NCI-H526 treated with DMSO at 0.1 percent for 48 hours (cell line): Measurements from ENCODE around the gene GRID2IP.

Source experiments
- DNase-seq: peaks from one replicate; lab custom pipeline; 2025; lab: John Stamatoyannopoulos, UW

Gene GRID2IP

GRCh38 chr7:6520163-6520981 is 30.9 kb downstream of the GRID2IP start:
- no peak for DNase-seq

DNA sequence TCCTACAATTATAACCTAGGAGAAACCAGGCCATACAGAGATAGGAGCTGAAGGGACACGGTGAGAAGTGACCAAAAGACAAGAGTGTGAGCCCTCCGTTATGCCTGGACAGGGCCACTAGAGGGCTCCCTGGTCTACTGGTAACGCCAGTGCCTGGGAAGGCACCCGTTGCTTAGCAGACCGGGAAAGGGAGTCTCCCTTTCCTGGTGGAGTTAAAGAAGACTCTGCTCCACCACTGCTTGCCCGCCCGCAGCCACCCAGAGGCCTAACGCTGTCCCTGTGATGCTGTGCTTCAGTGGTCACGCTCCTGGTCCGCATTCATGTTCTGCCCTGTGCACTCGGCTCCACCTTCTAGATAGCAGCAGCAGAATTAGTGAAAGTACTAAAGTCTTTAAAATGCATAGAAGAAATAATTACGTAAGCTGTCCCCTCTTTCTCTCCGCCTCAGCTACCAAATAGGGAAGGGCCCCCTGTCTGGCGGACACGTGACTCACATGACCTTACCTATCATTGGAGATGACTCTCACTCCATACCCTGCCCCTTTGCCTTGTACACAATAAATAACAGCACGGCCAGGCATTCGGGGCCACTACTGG is 34.8 kb downstream of the GRID2IP start:
- DNase-seq, result peak; percentile 41

DNA sequence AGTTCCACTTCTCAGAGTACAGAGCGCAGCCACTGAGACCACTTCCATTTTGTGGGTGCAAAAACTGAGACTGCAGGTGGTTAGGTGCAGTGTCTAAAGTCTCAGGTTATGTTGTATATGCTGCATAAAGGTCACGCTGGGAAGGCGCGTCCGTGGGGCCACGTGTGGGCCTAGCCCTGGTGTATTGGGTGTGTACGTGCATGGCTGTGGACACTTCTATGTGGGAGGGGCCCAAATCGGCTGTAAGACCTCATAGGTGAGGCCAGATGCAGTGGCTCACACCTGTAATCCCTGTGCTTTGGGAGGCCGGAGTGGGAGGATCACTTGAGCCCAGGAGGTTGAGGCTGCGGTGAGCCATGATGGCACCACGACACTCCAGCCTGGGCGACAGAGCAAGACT is 37.7 kb downstream of the GRID2IP start:
- no peak for DNase-seq

DNA sequence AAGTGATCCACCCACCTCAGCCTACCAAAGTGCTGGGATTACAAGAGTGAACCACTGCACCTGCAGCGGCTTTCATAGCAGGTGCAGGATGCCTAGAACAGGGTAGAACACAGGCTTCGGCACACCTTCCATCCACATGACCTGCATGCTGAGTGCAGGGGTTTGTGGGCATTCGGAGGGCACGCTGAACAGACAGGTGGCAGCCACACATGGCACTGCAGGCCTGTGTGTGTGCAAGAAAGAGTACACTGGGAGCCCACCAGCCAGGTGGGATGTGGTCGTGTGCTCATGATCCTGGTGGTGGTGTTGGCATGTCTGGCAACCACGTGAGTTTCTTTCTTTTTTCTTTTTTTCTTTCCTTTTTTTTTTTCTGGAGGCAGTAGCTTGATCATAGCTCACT is 38.4 kb downstream of the GRID2IP start:
- no peak for DNase-seq

- no peak for DNase-seq
Observed at GRCh38 chr7:6510476-6511133, 40.7 kb downstream of the GRID2IP start.

GRCh38 chr7:6508950-6509349 is 42.3 kb downstream of the GRID2IP start:
- DNase-seq, result no peak

DNA sequence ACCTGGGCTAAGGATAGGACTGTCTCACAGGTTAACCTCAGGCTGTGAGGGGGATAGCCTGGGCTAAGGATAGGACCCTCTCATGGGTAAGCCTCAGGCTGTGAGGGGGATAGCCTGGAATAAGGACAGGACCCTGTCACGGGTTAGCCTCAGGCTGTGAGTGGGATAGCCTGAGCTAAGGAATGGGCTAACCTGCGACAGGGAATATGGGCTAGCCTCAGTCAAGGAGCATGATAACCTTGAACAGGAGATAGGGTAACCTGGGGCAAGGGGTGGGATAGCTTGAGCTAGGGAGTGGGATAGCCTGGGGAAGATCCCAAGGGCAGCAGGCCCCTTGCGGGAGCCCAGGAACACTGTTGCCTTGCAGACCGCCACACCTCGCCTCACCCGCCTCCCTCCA is 42.7 kb downstream of the GRID2IP start:
- DNase-seq, result no peak

GRCh38 chr7:6507906-6508305 is 43.4 kb downstream of the GRID2IP start:
- DNase-seq, result no peak

DNA sequence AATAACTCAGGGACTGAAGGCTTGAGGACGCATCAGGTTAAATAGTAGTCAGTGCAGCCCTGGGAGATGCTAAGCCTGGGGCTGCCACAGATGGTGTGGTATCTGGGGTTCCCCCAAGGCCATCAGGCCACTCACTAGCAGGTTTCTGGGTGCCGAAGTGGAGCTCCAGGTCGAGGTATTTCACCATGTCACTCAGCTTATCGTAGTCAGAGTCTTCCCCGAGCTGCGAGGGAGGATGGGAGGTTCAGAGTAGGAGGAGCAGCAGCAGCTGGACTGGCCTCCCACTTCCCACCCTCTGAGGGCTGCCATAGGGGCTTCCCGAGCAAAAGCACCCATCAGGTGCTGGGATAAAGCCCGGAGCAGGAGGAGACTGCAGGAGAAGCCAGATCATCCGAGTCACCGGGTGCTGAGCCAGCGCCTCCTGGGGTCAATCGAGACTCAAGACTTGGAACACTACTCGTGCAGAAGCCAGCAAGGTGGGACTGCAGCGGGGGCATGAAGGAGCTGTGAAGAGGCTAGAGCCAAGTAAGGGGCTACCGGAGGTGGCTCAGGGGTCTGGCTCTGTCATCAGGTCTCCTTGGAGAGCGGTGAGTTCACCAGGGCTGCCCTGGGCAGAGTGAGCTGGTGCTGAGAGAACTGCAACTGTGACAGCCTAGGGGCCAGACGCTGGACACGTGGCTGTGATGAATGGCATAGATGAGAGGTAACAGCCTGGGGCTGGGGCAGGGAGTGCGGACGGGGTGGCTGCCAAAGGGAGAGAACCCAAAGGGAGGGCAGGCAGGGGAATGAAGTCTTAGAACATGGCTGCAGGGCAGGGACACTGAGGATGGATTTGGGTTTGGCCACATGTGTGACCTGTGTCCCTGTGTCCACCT is 45.3 kb downstream of the GRID2IP start:
- no peak for DNase-seq

- no peak for DNase-seq
Observed at GRCh38 chr7:6504996-6505395, 46.3 kb downstream of the GRID2IP start.

DNA sequence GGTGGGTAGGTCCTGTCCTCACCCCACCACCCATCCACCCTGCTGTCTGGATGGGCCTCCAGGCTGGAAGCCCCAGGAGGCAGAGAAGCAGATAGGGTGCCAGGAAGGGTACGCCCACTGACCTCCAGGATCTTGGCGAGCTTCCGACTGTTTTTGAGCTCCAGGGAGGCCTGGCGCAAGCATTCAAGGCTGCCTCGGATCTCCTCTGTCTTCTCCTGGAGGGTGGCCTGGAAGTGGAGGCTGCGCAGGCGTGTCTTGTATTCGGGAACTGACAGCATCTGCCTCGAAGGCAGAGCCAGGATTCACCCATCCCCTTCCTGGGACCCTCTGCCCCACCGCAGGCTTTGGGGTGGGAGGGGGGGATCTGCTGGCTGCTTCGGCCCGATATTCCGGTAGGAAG is 48.4 kb downstream of the GRID2IP start:
- no peak for DNase-seq

- no peak for DNase-seq
Observed at GRCh38 chr7:6501586-6502564, 49.4 kb downstream of the GRID2IP start.

- DNase-seq, result no peak
Observed at GRCh38 chr7:6500691-6501090, 50.6 kb downstream of the GRID2IP start.

- no peak for DNase-seq
Observed at GRCh38 chr7:6497994-6498393, 53.3 kb downstream of the GRID2IP start.

DNA sequence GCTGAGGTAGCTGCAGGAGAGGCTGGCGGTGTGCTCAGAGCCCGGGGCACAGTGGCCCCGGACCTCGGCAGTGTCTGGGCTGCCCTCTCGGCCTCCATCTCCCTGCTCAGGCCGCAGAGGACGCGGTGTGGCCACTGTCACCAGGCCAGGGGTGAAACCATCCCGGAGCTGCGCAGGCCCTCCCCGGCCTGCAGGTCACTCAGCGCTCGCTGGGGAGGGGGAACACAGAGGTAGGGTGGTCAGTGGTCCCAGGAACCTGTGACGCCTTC is 53.7 kb downstream of the GRID2IP start:
- DNase-seq, result no peak

DNA sequence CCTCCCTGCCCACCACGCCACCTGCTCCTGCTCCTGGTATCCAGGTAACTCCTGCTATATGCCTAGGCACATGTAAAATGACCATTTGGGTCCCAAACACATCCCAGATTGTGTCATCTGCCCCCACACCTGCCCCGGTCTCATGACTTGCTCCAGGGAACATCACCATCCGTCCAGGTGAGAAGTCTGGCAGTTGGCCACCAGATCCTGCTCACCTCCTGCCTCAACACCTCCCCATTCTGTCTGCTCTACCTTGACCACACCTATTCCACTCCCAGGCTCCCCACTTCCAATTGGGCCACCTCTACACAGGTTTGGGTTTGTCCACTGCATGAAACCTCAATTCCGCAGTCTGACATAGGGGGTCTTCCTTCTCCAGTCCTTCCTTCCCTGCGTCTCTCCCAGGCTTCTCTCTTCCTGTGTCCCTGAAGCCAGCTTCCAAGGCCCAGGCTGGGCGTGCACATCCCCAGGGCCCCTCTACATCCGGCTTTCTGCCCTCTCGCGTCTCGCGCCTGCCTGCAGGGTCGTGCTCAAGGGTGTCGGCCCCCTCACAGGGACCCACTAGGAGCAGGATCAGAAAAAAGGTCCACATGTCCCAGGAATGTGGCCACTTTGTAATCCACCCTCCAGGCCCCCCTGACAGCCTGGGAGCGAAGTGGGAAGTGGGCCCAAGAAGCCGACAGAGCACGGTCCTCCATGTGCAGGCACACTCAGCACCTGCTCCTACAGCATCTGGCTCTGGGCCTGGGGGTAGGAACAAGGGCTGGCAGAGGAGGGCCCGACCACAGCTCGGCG is 54.2 kb downstream of the GRID2IP start:
- DNase-seq, result no peak

- DNase-seq, result no peak
Observed at GRCh38 chr7:6495597-6496262, 55.5 kb downstream of the GRID2IP start.

DNA sequence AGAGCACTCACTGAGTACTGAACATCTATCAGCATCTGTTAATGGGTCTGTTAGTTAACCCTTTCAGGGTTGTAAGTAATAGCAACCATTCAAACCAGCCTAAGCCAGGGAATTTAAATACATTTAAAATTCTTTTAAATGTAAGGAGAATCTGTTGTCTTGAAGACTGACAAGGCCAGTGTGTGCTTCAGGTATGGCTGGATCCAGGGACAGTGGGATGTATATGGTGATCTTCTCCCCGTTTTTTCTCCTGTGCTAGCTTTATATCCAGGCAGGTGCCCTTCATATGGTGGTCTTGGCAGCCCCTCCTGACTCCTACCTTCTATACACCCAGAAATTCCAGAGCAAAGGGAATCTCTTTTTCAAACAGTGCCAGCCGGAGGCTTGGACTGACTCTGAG is 56.9 kb downstream of the GRID2IP start:
- no peak for DNase-seq

GRCh38 chr7:6491194-6491593 is 60.1 kb downstream of the GRID2IP start:
- DNase-seq, result no peak

DNA sequence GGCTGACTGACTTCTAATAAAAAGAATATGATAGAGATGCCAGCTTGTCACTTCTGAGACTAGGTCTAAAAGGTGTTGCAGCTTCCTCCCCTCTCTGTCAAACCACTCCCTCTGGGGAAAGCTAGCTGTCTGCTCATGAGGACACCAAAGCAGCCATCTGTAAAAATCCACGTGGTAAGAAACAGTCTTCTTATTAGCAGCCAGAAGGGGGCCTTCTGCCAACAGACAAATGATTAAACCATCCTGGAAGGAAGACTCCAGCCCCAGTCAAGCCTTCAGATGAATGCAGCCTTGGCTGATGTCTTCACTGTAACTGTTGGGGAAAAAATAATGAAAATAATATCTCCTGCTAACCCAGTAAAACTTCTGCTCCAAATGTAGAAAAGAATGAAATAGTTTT is 61.6 kb downstream of the GRID2IP start:
- no peak for DNase-seq
